GM20000 (cell line): ENCODE data around the gene FBLN5.

Experiments
- DNase-seq: peaks from one replicate; pipeline ENCODE4 v3.0.0; 2012; ENCODE audit warnings: low spot score
- TF ChIP-seq, protein P1 (sequence below): IDR thresholded peaks from 2 replicates; pipeline ENCODE4 v1.5.1; 2012; ENCODE audit warnings: mild to moderate bottlenecking, control low read depth; ENCODE audit errors: extremely low read depth, missing control alignments

FBLN5 gene

DNA sequence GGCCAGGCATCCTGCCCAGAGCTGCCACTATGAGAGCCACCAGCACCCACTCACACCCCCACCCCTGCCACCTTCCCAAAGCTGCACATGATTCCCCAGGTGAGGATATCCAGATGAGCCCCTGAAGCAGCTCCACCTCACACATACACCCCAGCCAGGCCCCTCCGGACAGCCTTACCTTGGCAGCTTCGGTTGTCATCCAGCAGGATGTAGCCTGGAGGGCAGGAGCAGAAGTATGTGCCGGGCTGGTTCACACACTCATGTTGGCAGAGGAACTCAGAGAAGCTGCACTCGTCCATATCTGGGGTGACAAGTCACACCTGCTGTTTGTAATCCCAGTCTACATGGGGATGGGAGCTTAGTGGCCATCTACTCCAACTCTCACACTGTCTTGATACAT lies 64.7 kb downstream of the FBLN5 start:
- DNase-seq: no peak

GRCh38 chr14:91882369-91882768 lies 65.1 kb downstream of the FBLN5 start:
- TF ChIP-seq, protein P1, sequence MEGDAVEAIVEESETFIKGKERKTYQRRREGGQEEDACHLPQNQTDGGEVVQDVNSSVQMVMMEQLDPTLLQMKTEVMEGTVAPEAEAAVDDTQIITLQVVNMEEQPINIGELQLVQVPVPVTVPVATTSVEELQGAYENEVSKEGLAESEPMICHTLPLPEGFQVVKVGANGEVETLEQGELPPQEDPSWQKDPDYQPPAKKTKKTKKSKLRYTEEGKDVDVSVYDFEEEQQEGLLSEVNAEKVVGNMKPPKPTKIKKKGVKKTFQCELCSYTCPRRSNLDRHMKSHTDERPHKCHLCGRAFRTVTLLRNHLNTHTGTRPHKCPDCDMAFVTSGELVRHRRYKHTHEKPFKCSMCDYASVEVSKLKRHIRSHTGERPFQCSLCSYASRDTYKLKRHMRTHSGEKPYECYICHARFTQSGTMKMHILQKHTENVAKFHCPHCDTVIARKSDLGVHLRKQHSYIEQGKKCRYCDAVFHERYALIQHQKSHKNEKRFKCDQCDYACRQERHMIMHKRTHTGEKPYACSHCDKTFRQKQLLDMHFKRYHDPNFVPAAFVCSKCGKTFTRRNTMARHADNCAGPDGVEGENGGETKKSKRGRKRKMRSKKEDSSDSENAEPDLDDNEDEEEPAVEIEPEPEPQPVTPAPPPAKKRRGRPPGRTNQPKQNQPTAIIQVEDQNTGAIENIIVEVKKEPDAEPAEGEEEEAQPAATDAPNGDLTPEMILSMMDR: no peak
- no peak for DNase-seq

More for the DNA sequence above, 64.7 kb downstream of the FBLN5 start:
- TF ChIP-seq, protein P1: no peak

DNA sequence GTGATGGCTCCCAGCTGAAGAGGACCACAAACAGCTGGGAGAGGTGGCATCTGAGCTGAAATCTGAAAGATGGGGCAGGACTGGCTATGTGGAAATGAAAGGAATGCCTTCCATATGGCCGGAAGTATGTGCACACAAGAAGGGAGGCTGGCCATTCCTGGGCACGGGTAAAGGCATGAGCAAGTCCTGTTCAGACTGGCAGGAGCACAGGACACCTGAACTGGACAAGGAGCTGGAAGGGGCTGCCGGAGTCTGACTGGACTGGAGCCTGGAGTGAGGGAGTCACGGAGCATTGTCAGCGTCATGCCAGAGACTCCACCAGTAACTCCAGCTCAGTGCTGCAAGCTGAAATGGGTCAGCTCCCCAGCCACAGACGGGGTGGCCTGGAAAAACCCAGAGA lies 68.3 kb downstream of the FBLN5 start:
- DNase-seq: no peak
- TF ChIP-seq, protein P1: no peak

- TF ChIP-seq, protein P1: no peak
- DNase-seq: no peak
Measured at GRCh38 chr14:91878274-91878673, 69.2 kb downstream of the FBLN5 start.

GRCh38 chr14:91877376-91877915 lies 70.0 kb downstream of the FBLN5 start:
- TF ChIP-seq, protein P1: no peak
- no peak for DNase-seq

DNA sequence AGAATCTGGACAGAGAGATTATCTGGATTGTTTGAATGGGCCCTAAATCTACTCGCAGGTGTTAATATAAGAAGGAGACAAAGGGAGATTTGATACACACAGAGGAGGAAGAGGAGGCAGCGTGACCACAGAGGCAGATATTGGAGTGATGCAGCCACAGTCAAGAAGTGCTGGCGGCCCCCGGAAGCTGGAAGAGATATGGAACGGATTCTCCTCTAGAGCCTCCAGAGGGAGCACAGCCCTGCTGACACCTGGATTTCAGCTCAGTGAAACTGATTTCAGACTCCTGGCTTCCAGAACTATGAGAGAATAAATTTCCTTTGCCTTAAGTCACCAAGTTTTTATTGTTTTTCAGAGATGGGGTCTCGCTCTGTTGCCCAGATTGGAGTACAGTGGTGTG lies 71.0 kb downstream of the FBLN5 start:
- no peak for DNase-seq
- TF ChIP-seq, protein P1: no peak

- DNase-seq: no peak
- TF ChIP-seq, protein P1: no peak
Measured at GRCh38 chr14:91875525-91876286, 71.8 kb downstream of the FBLN5 start.
